ENCODE results near the gene TBC1D2B.

Gene TBC1D2B

GRCh38 chr15:78045189-78045588 is 32.3 kb downstream of the TBC1D2B start:
- no peak for ATAC-seq
- H3K4me3 Mint-ChIP-seq: no peak overlapping the region
- peak overlapping the region; percentile 90 for H3K27ac Mint-ChIP-seq
- H3K4me1 Mint-ChIP-seq: peaks cover 93% of the 10 kb centered on the region
- H3K9me3 Mint-ChIP-seq: no peaks in the 10 kb centered on the region
- no peak for DNase-seq
- peaks cover 31% of the 10 kb centered on the region for H3K36me3 Mint-ChIP-seq (ENCODE audit: low read depth)
- no peaks in the 10 kb centered on the region for H3K27me3 Mint-ChIP-seq

DNA sequence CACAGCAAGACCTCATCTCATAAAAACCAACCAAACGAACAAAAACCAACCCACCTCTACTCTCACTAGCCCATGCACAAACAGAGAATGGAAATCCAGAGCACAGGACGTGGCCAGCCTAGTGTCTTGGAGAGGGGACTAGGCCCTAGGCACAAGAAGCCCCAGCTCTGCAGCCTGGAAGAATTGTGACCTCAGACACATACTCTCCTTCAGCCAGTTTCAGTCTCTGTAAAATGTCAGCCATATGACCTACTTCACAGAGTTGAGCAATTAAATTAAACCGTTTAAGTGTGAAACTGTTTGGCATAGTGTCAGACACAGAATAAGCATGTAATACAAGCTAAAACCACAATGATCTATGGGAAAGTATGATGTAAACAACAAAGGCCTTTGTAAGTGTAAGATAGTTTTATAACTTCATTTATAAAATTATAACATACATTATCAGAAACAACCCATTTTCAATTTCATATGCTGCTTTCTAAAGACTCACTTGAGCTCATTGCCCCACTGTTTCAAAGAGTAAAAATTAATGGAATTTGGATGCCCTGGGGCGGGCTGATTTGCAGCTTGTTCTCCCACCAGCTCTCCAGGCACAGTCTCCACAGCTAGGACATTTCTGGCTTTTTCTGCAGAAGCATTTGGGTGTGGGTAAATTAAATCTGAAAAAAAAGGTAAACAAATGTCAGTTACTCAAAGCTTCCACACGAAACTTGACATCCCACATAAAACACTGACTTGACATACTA is 32.9 kb downstream of the TBC1D2B start:
- DNase-seq (peak; percentile 33), ATAC-seq (peak; percentile 78)
- Mint-ChIP-seq H3K4me3 (peak overlapping the region; percentile 43), H3K27me3 (no peaks in the 10 kb centered on the region), H3K36me3 (ENCODE audit: low read depth) (peaks cover 31% of the 10 kb centered on the region), H3K4me1 (peaks cover 93% of the 10 kb centered on the region), H3K9me3 (no peaks in the 10 kb centered on the region), H3K27ac (peak overlapping the region; percentile 90)

- peaks cover 34% of the 10 kb centered on the region for H3K36me3 Mint-ChIP-seq (ENCODE audit: low read depth)
- ATAC-seq: no peak
- no peak overlapping the region for H3K4me3 Mint-ChIP-seq
- no peak for DNase-seq
- peaks cover 90% of the 10 kb centered on the region for H3K4me1 Mint-ChIP-seq
- H3K27me3 Mint-ChIP-seq: no peaks in the 10 kb centered on the region
- peak overlapping the region; percentile 57 for H3K27ac Mint-ChIP-seq
- H3K9me3 Mint-ChIP-seq: no peaks in the 10 kb centered on the region
Observed at GRCh38 chr15:78041946-78042345, 35.6 kb downstream of the TBC1D2B start.

DNA sequence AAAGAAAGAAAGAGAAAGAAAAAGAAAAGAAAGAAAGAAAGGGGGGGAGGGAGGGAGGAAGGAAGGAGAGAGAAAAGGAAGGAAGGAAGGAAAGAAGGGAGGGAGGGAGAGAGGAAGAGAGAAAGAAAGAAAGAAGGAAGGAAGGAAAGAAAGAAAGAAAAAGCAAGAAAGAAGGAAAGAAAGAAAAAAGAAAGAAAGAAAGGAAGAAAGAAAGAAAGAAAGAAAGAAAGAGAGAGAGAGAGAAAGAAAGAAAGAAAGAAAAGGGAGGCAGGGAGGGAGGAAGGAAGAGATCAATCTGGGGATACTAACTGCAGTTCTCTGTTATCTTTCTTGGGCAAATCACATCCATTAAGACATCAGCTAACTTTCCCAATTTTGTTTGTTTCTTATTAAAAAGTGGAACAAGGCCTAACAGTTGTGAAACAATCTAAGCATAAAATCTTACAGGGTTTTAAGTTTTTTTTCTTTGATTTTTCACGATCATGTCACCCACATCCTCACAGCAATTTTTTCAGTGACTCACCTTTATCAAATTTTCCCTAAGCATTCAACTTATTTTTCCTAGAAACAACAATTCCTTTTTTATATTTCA is 36.8 kb downstream of the TBC1D2B start:
- Mint-ChIP-seq H3K4me3 (no peak overlapping the region), H3K9me3 (no peaks in the 10 kb centered on the region), H3K4me1 (peaks cover 89% of the 10 kb centered on the region), H3K27ac (peak overlapping the region; percentile 3), H3K27me3 (no peaks in the 10 kb centered on the region), H3K36me3 (ENCODE audit: low read depth) (peaks cover 31% of the 10 kb centered on the region)
- ATAC-seq: no peak
- DNase-seq: no peak

DNA sequence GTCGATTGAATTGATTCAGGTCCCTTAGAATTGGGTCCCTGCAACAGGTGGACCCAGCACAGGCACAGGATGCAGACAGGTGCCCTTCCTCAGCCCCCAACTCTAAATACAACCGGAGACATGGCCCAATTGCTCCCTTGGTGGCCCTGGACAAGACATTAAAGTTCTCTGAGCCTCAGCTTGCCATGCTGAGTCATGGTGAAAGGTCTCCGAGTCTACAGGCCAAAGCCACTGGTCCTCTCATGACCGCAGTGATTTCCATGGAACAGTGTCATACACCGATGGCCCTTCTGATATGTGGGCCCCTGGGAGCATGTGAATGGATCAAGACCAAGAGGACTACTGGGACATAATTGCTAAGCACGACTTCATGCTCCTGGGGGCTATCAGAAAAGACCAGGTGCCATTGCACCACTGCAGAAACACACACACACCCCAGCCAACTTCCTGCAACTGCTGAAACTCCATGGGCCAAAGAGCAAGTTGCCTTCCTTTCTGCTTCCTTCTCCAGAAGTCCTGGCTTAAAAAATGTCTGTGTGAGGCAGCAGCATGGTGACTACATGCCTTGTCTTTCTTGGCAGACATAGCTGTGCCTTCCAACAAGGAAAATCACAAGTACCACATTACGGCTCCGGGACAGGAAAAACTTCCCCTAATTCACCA is 38.8 kb downstream of the TBC1D2B start:
- H3K27ac Mint-ChIP-seq: peak overlapping the region; percentile 3
- no peaks in the 10 kb centered on the region for H3K27me3 Mint-ChIP-seq
- H3K36me3 Mint-ChIP-seq (ENCODE audit: low read depth): peaks cover 24% of the 10 kb centered on the region
- ATAC-seq: no peak
- no peak overlapping the region for H3K4me3 Mint-ChIP-seq
- peaks cover 89% of the 10 kb centered on the region for H3K4me1 Mint-ChIP-seq
- H3K9me3 Mint-ChIP-seq: no peaks in the 10 kb centered on the region
- DNase-seq: no peak

DNA sequence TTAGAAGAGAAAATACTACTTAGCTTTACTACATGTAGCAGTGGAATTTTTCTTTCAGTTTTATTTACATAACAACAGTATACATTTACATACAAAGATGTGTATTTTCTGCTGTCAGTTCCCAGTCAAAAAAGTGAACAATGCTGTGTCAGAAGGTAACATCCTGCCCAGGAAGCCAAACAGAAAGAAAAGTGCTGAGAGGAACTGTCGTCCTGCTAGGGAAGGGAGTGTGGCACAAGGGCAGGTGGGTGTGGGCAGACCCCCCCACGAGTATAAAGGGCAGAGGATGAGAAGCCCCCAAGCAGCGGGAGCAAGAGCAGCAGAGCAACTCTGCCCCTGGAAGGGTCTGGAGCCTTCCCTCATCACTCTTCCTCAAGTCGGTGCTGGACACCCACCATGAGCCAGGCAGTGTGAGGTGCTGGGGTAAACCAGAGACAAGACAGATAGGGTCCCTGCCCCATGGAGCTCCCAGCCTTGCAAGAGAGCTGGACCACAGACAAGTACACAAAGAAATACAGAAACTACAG is 39.7 kb downstream of the TBC1D2B start:
- no peak overlapping the region for H3K4me3 Mint-ChIP-seq
- DNase-seq: no peak

DNA sequence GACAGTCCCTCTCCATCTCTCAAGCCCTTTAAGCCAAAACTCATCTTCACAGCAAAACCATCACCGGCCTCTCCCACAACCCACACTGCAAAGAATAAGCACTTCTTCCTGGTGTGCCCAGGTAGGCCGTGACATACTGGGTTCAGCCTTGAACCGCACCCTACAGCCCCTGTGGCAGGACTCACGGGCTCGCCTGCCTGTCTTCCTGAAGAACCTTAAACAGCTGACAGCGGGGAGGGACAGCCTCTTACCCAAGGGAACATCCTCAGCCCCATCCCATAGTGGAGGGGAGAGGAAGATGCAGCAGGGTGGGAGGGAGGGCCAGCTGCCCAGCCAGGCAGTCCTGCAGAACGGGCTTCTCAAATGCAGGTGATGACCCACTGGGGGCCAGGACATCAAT is 40.2 kb downstream of the TBC1D2B start:
- ATAC-seq: no peak
- H3K4me1 Mint-ChIP-seq: peaks cover 92% of the 10 kb centered on the region
- DNase-seq: no peak
- H3K36me3 Mint-ChIP-seq (ENCODE audit: low read depth): peaks cover 14% of the 10 kb centered on the region
- peak overlapping the region; percentile 32 for H3K27ac Mint-ChIP-seq
- no peaks in the 10 kb centered on the region for H3K9me3 Mint-ChIP-seq
- H3K27me3 Mint-ChIP-seq: no peaks in the 10 kb centered on the region
- no peak overlapping the region for H3K4me3 Mint-ChIP-seq

More for the DNA sequence above, 39.7 kb downstream of the TBC1D2B start:
- Mint-ChIP-seq H3K27ac (peak overlapping the region; percentile 61), H3K27me3 (no peaks in the 10 kb centered on the region), H3K9me3 (no peaks in the 10 kb centered on the region), H3K36me3 (ENCODE audit: low read depth) (peaks cover 19% of the 10 kb centered on the region), H3K4me1 (peaks cover 93% of the 10 kb centered on the region)
- ATAC-seq: no peak

DNA sequence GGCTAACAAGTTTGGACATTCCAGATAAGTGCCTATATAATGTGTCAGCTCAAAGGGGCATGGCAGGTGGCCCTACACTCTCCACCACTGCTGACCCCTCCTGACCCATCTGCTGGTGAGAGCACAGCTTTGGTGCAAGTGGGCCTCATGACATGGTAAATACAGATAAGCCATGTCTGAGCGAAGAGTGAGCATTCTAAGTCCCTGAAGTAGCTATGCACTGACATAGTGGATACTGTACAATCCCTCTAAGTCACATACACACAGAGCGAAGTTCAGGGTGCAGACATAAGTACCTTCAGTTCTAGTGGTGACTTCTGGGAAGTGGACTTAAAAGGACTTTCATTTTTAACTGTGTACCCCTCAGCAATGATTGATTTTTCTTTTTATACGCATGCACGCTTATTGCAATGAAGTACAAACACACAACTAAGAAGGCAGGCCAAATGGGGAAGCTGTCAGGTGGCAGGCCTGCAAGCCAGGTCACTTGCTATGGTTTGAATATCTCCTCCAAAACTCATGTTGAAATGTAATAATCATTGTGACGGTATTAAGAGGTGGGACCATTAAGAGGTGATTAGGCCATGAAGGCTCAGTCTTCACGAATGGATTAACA is 41.5 kb downstream of the TBC1D2B start:
- no peak for DNase-seq
- Mint-ChIP-seq H3K27ac (peak overlapping the region; percentile 85), H3K4me1 (peaks cover 90% of the 10 kb centered on the region), H3K27me3 (no peaks in the 10 kb centered on the region), H3K36me3 (ENCODE audit: low read depth) (peaks cover 12% of the 10 kb centered on the region), H3K9me3 (no peaks in the 10 kb centered on the region), H3K4me3 (peak overlapping the region; percentile 46)
- ATAC-seq: no peak

- Mint-ChIP-seq H3K36me3 (ENCODE audit: low read depth) (peaks cover 12% of the 10 kb centered on the region), H3K27ac (peak overlapping the region; percentile 85), H3K4me3 (peak overlapping the region; percentile 46), H3K9me3 (no peaks in the 10 kb centered on the region), H3K27me3 (no peaks in the 10 kb centered on the region), H3K4me1 (peaks cover 87% of the 10 kb centered on the region)
- ATAC-seq (peak; percentile 14), DNase-seq (peak; percentile 47)
Observed at GRCh38 chr15:78035321-78035751, 42.2 kb downstream of the TBC1D2B start.

DNA sequence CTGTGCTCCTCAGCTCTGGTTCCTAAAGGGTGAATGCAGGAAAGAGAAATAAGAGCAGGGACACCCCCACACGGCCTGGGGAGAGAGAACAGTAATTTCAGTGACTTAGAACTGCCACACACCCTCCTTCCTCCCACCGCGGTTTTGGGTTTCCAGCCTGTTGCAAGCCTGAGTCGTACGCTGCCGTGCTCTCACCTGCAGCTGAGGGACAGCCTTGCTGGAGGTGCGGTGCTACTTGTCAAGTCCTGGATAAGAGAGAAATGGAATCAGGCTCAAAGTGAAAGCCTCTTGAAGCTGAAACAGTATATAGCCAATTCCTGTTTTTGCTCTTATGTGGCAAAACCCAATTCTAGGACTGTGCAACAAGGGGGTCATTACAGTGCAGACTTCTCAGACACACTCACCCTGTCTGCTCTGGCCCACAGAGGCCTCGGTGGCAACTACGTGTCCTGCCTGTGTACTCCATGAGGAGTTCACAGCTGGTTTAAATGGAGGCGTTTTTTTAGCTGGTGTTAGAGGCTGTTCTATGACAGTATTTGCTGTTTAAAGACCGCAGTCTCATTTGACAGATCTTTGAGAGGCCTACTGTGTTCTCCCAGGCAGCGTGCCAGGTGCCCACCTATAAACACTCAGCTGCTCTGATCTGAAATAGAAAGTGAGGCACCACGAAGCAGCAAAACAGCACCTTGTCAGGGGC is 42.9 kb downstream of the TBC1D2B start:
- peaks cover 82% of the 10 kb centered on the region for H3K4me1 Mint-ChIP-seq
- ATAC-seq: peak; percentile 97
- H3K4me3 Mint-ChIP-seq: peak overlapping the region; percentile 46
- H3K36me3 Mint-ChIP-seq (ENCODE audit: low read depth): peaks cover 15% of the 10 kb centered on the region
- H3K27me3 Mint-ChIP-seq: no peaks in the 10 kb centered on the region
- H3K9me3 Mint-ChIP-seq: no peaks in the 10 kb centered on the region
- DNase-seq: peak; percentile 82
- H3K27ac Mint-ChIP-seq: peak overlapping the region; percentile 85

DNA sequence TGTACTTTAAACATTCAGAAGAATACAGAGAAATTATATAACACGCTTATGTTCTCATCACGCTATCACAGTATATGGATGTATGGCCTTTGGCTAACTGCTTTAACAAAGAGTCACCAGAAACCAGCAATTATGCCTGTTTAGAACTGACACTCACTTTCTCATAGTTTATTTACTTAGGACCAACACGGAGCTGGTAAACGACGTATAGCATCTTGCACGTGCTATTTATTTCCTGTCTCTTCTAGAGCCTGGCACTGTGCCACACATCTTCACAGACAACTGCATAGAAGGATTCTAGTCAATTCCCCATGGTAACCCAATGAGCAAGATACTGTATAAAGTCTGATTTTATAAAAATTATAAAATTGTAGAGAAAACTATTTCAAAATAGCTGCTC is 43.6 kb downstream of the TBC1D2B start:
- ATAC-seq (no peak), DNase-seq (no peak)
- Mint-ChIP-seq H3K36me3 (ENCODE audit: low read depth) (peaks cover 14% of the 10 kb centered on the region), H3K27ac (peak overlapping the region; percentile 85), H3K4me3 (peak overlapping the region; percentile 46), H3K27me3 (no peaks in the 10 kb centered on the region), H3K9me3 (no peaks in the 10 kb centered on the region), H3K4me1 (peaks cover 75% of the 10 kb centered on the region)

- no peaks in the 10 kb centered on the region for H3K27me3 Mint-ChIP-seq
- no peak overlapping the region for H3K27ac Mint-ChIP-seq
- no peaks in the 10 kb centered on the region for H3K9me3 Mint-ChIP-seq
- H3K4me1 Mint-ChIP-seq: peaks cover 63% of the 10 kb centered on the region
- H3K4me3 Mint-ChIP-seq: no peak overlapping the region
- DNase-seq: no peak
- ATAC-seq: no peak
- peaks cover 15% of the 10 kb centered on the region for H3K36me3 Mint-ChIP-seq (ENCODE audit: low read depth)
Observed at GRCh38 chr15:78032671-78033070, 44.8 kb downstream of the TBC1D2B start.

GRCh38 chr15:78024883-78025282 is 52.6 kb downstream of the TBC1D2B start:
- Mint-ChIP-seq H3K9me3 (no peaks in the 10 kb centered on the region), H3K27ac (no peak overlapping the region), H3K36me3 (ENCODE audit: low read depth) (peaks cover 28% of the 10 kb centered on the region), H3K4me3 (no peak overlapping the region), H3K4me1 (no peaks in the 10 kb centered on the region), H3K27me3 (no peaks in the 10 kb centered on the region)
- DNase-seq (no peak), ATAC-seq (no peak)

DNA sequence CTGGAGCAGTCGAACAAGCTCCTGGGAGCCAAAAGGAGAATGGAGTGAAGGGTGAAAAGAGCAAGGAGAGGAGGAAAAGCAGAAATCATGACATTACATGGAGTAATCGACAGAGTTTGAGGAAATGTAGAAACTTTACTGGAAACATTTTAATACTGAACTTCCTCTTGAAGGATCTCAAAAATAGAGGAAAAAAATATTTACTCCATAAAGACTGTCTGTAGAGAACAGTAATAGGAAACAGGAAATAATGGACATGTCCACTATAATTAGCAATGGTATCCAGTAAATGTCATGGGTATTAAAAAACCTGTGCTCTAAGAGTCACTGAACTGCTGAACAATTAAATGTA is 53.0 kb downstream of the TBC1D2B start:
- Mint-ChIP-seq H3K36me3 (ENCODE audit: low read depth) (peaks cover 28% of the 10 kb centered on the region), H3K9me3 (no peaks in the 10 kb centered on the region), H3K4me3 (no peak overlapping the region), H3K27ac (no peak overlapping the region), H3K4me1 (peaks cover 2% of the 10 kb centered on the region), H3K27me3 (no peaks in the 10 kb centered on the region)
- no peak for ATAC-seq
- no peak for DNase-seq
